T-helper 17 cell (primary cell): ENCODE results near the gene SLC2A5. TPM values are rescaled to one million over a fixed set of nuclear protein-coding genes. Genes with fewer than 3 reads are reported as not detected.
"Not testable (repeated sequence)": the region's sequence is repeated elsewhere in the genome, so short reads cannot be mapped to it uniquely, and the experiment has no call there.

Experiments used
- ATAC-seq: fragments of 150-1000 bp; cut with Tn5 transposase; 2 replicates; pipeline ENCODE4 v1.10.0; 2021; ENCODE audit warnings: mild to moderate bottlenecking, moderate library complexity
- DNase-seq, 3 donors: peaks; one replicate each; pipeline versions ENCODE4 v3.0.0 to v3.0.0-alpha.2; 2020 to 2021
- H3K9me3 ChIP-seq: one replicate; pipeline ENCODE4 v1.7.0; 2013; ENCODE audit warnings: low read length, mild to moderate bottlenecking; ENCODE audit not compliant: control insufficient read depth, poor library complexity, severe bottlenecking
- H3K27ac Mint-ChIP-seq: one replicate; pipeline ENCODE4 v1.8.0; 2022; ENCODE audit warnings: mild to moderate bottlenecking, moderate library complexity, mixed read lengths
- H3K27me3 Mint-ChIP-seq: one replicate; pipeline ENCODE4 v1.8.0; 2022; ENCODE audit warnings: mixed read lengths
- H3K36me3 Mint-ChIP-seq: one replicate; pipeline ENCODE4 v1.8.0; 2022; ENCODE audit warnings: low read depth, mixed read lengths
- H3K4me1 Mint-ChIP-seq: one replicate; pipeline ENCODE4 v1.8.0; 2022; ENCODE audit warnings: mild to moderate bottlenecking, mixed read lengths
- H3K4me3 Mint-ChIP-seq: one replicate; pipeline ENCODE4 v1.8.0; 2022; ENCODE audit warnings: mild to moderate bottlenecking, moderate library complexity, mixed read lengths
- total RNA-seq, 4 donors: library from RNA in 2 of 4; stranded (reverse) in 2 of 4; gene quantifications; one replicate each; pipeline ENCODE4 v1.2.3 and lab custom pipeline; 2022 to 2026

SLC2A5 gene
- total RNA-seq, 2 donors from 2014 or later, result 0.85 TPM; not detected in 1

DNA sequence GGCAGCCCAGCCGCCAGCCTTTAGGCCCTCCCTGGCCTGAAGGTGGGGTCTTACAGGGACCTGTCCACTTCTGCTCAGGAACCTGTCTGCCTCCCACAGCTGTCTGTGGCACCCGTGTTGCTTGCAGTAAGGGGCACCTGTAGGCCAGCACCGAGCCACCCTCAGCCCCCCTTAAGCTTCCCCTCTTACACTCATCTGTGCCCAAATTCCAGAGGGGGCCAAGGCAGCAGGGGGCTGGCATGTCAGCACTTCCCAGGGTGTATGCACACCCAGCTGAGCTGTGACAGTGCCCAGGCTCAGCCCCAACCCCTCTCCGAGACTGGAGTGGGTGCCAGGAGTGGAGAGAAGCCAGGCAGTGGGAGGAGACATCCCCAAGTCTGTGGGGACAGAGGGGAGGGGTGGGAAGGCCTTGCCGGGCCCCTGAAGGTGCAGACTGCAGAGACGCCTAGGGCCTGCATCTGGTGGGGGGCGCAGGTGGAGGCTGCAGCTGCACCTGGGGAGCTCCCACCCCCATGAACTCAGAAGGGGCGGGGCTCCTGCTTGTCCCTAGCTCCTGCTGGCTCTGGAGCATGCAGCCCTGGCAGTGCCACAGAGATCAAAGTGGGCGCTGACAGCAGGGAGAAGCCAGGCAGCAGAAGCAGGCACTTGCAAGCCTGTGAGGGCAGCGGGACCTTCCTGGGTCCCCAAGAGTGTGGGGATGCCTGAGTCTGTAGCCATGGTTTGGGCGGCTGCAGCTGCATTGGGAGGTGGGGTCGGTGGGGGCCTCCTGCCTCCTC lies 37.8 kb downstream of the SLC2A5 start:
- H3K36me3 Mint-ChIP-seq, result peaks cover 4% of the 10 kb centered on the region

DNA sequence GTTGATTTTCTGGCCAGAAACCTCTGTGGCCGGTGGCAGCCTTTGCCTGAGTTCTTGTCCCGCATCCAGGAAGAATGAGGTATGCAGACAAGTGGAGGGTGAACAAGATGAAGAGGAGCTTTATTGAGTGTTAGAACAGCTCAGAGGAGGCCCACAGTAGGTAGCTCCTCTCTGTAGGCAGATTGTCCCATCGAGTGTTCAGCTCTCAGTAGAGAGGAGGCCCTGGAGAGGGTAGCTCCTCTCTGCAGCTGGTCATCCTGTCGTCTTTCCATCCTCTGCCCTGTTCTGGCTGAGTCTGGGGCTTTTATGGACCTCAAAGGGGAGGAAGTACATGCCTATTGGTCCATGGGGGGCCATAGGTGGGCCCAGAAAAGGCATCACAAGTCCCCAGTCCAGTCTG lies 38.4 kb downstream of the SLC2A5 start:
- H3K9me3 ChIP-seq, H3K27me3 Mint-ChIP-seq, H3K4me1 Mint-ChIP-seq, H3K27ac Mint-ChIP-seq, H3K36me3 Mint-ChIP-seq, ATAC-seq, DNase-seq, H3K4me3 Mint-ChIP-seq: not testable (repeated sequence)

More for the DNA sequence above, 37.8 kb downstream of the SLC2A5 start:
- ATAC-seq (no peak), DNase-seq (no peak)
- H3K9me3 ChIP-seq, result no peaks in the 10 kb centered on the region
- no peak overlapping the region for H3K4me3 Mint-ChIP-seq
- peaks cover 7% of the 10 kb centered on the region for H3K27me3 Mint-ChIP-seq
- no peak overlapping the region for H3K27ac Mint-ChIP-seq
- no peaks in the 10 kb centered on the region for H3K4me1 Mint-ChIP-seq

DNA sequence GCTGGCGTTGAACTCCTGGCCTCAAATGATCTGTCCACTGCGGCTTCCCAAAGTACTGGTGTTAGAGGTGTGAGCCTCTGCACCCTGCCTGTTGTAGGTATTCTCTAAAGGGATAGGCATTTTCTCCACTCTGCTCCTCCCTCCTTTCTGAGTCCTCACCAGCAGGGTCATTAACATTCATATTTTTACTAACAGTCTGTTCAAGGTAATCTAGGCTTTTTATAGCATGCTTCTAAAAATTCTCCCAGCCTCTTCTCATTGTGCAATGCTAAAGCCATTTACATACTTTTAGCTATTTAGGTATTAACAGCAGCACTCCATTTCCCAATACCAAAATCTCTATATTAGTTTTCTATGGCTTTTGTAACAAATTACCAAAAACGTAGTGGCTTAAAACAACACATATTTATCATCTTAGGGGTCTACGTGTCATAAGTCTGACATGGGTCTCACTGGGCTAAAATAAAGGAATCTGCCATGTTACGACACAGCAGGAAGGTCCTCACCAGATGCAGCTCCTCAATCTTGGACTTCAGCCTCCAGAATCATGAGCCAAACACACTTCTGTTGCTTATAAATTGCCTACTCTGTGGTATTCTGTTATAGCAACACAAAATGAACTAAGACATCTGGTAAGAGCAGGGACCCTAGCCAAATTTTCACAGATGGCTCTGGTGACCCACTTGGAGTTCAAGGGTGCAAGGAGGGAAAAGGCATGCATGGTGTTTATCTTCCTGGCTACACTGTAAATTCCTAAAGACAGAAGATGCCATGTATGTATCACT lies 40.3 kb downstream of the SLC2A5 start:
- H3K36me3 Mint-ChIP-seq, result peaks cover 4% of the 10 kb centered on the region

DNA sequence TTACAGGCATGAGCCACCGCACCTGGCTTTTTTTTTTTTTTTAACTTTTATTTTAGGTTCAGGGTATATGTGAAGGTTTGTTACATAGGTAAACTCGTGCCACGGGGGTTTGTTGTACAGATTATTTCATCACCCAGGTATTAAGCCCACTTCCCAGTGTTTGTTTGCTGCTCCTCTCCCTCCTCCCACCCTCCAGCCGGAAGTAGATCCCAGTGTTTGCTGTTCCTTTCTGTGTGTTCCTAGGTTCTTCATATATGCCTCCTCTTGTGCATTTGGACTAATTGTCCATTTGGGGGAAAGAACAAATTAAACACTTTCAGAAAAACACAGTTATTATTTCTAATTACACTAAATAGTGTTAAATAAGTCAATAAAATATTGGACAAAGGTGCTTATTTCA lies 42.1 kb downstream of the SLC2A5 start:
- Mint-ChIP-seq H3K27ac (no peak overlapping the region), H3K4me3 (no peak overlapping the region), H3K4me1 (no peaks in the 10 kb centered on the region), H3K36me3 (peaks cover 4% of the 10 kb centered on the region), H3K27me3 (peaks cover 7% of the 10 kb centered on the region)
- no peaks in the 10 kb centered on the region for H3K9me3 ChIP-seq
- ATAC-seq (no peak), DNase-seq (no peak)

More for the DNA sequence above, 40.3 kb downstream of the SLC2A5 start:
- Mint-ChIP-seq H3K4me3 (no peak overlapping the region), H3K27me3 (peaks cover 7% of the 10 kb centered on the region), H3K4me1 (no peaks in the 10 kb centered on the region), H3K27ac (no peak overlapping the region)
- H3K9me3 ChIP-seq, result no peaks in the 10 kb centered on the region
- no peak for ATAC-seq
- DNase-seq, result no peak

DNA sequence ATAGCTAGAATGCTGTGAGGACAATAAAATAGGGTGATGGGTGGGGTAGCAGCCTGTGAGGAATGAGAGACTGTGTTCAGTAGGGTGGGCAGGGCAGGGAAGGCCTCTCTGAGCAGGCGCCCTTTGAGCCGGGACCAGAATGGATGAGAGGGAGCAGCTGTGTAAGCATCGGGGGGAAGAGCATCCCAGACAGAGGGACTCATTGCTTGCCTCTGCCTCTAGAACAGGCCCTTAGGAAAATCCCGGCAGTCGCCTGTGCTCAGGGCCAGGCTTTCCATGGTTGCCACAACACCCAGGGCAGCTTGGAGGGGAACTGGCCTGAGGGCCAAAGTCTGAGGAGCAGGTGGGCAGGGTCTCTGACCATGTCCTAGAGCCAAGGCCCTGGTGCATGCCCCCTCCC lies 44.0 kb downstream of the SLC2A5 start:
- no peak overlapping the region for H3K27ac Mint-ChIP-seq
- no peaks in the 10 kb centered on the region for H3K9me3 ChIP-seq
- H3K27me3 Mint-ChIP-seq, result peaks cover 11% of the 10 kb centered on the region
- DNase-seq (no peak), ATAC-seq (no peak)
- no peak overlapping the region for H3K4me3 Mint-ChIP-seq
- H3K36me3 Mint-ChIP-seq, result no peaks in the 10 kb centered on the region
- no peaks in the 10 kb centered on the region for H3K4me1 Mint-ChIP-seq

DNA sequence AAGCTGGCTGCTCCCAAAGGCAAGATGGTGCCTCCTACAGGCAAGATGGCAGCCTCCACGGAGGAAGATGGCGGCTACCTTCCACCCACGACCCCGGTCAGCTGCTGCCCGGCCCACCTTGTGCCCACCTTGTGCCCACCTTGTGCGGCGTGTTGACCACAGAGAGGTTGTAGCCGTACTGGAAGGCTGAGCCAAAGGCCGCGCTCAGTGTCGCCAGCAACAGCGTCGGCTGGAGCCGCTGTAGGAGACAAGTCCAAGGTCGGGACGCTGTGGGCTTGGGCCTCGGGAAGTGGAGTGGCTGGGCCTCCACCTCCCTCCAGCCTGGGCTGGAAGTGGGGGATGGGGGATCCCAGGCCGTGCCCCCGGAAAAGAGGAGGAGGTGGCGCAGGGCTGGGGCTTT lies 44.6 kb downstream of the SLC2A5 start:
- Mint-ChIP-seq H3K36me3 (no peaks in the 10 kb centered on the region), H3K27me3 (peaks cover 11% of the 10 kb centered on the region), H3K4me1 (peaks cover 2% of the 10 kb centered on the region), H3K4me3 (no peak overlapping the region), H3K27ac (no peak overlapping the region)
- no peaks in the 10 kb centered on the region for H3K9me3 ChIP-seq
- DNase-seq (no peak), ATAC-seq (no peak)

DNA sequence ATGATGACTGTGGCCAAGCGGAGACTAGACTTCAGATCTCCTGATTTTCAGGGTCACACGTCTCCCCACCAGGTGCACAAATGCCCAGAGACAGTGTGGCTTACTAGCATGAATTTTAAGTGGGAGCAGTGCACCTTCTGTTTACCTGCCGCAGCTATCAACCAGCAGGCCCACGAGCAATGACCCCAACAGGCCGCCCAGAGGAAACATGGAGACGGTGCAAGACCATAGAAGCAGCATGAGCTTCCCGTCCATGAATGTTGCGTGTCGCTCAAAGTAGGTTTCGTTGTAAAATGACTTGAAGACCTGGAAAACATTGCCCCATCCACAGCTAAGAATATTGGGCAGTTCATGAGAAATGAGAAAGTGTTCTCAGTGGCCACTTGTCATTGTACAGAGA lies 46.7 kb downstream of the SLC2A5 start:
- H3K36me3 Mint-ChIP-seq, result peaks cover 2% of the 10 kb centered on the region
- H3K27ac Mint-ChIP-seq, result no peak overlapping the region
- H3K4me3 Mint-ChIP-seq, result no peak overlapping the region
- no peak for ATAC-seq
- H3K9me3 ChIP-seq, result no peaks in the 10 kb centered on the region
- no peak for DNase-seq
- H3K27me3 Mint-ChIP-seq, result peaks cover 13% of the 10 kb centered on the region
- H3K4me1 Mint-ChIP-seq, result peaks cover 7% of the 10 kb centered on the region

DNA sequence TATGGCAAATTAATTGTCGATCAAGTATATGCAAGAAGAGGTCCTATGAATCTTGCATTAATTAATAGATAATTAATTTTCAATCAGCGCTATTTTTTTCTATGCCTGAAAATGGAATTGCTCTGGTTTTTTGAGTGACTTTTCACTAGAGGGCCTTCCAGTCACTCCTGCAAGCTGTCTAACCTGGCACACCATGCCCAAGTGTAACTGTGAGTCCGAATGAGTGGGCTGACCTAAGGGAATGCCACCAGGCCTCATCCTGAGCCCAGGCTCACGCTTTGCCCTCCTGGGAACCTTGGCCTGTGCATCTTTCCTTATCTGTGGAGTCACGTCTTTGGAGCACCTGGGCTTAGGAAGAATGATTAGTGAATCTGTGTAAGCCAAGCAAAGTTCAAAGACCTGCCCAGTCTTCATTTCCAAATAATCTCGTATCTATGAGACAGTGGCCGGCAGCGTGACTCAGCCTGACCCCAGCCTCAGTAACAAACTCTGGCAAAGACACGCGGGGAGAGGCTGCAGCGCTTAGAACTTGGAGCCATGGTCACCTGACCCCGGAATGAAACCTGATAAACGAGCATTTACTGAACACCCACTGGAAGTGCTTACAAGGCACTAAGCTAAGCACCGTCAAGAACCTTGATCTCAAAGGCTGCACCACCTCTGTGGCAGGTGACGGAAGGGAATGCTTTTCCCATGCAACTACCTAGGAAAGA lies 47.3 kb downstream of the SLC2A5 start:
- not testable (repeated sequence) for H3K4me1 Mint-ChIP-seq, H3K36me3 Mint-ChIP-seq, H3K27ac Mint-ChIP-seq, ATAC-seq, H3K9me3 ChIP-seq, DNase-seq, H3K4me3 Mint-ChIP-seq
- H3K27me3 Mint-ChIP-seq, result peaks cover 17% of the 10 kb centered on the region

DNA sequence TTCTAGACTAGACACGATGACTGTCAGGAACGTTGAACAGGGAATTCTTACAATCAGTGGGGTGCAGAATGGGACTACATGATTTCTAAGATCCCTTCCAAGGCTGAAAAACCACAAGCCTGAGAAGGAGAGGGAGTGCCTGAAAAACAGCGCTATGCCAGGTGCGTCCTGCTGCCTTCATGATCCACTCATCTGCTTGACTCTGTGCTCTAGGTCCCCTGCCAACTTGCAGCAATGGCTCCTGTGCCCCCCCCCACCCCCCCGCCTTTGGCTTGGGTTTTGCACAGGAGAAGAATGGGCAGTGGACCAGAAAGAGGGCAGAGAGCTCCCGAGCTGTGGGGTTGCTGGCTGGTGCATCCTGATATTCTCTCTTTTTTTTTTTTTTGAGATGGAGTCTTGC lies 49.1 kb downstream of the SLC2A5 start:
- no peak for DNase-seq
- ATAC-seq, result no peak
- H3K36me3 Mint-ChIP-seq, result peaks cover 3% of the 10 kb centered on the region
- peaks cover 17% of the 10 kb centered on the region for H3K27me3 Mint-ChIP-seq
- H3K4me3 Mint-ChIP-seq, result no peak overlapping the region
- peaks cover 8% of the 10 kb centered on the region for H3K4me1 Mint-ChIP-seq
- no peak overlapping the region for H3K27ac Mint-ChIP-seq
- H3K9me3 ChIP-seq, result no peaks in the 10 kb centered on the region

DNA sequence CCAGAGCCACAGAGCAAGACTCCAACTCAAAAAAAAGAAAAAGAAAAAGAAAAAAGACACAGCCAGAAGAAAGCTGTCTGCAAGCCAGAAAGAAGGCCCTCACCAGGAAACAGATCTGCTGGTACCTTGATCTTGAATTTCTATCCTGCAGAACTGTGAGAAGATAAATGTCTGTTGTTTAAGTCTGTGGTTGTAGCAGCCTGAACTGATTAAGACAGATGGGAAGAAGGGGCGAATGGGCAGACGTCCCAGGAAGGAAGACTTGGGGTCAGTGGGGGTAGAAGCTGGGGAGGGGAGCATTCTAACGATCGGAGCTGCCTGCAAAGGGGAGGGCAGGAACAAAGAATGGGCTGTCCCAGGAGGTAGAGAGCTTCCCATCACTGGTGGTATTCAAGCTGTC lies 49.5 kb downstream of the SLC2A5 start:
- H3K27ac Mint-ChIP-seq, result no peak overlapping the region
- no peak for ATAC-seq

DNA sequence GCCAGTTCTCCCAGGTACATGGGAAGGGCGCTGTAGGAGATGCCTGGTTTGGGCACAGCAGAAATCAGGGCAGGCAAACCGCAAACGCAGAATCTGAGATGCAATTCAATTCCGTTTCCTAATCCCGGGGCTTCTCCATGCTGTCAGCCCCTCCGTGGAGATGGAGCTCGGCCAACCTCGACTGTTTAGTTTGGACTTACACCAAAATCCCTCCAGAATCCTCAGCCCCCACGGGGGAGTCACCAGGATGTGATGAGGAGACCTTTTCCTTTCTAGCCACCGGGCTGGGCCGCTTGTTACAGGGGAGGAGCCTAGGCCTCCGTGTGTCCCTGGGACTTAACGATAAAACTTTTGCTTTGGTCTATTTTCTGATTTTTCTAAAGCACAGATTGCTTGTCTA lies 51.1 kb downstream of the SLC2A5 start:
- H3K4me1 Mint-ChIP-seq, result peaks cover 12% of the 10 kb centered on the region
- H3K27ac Mint-ChIP-seq, result no peak overlapping the region
- H3K36me3 Mint-ChIP-seq, result peaks cover 3% of the 10 kb centered on the region
- no peaks in the 10 kb centered on the region for H3K9me3 ChIP-seq
- peaks cover 25% of the 10 kb centered on the region for H3K27me3 Mint-ChIP-seq
- DNase-seq (no peak), ATAC-seq (no peak)
- H3K4me3 Mint-ChIP-seq, result no peak overlapping the region

More for the DNA sequence above, 49.5 kb downstream of the SLC2A5 start:
- DNase-seq, result no peak
- Mint-ChIP-seq H3K27me3 (peaks cover 17% of the 10 kb centered on the region), H3K4me1 (peaks cover 10% of the 10 kb centered on the region), H3K4me3 (no peak overlapping the region), H3K36me3 (peaks cover 3% of the 10 kb centered on the region)
- no peaks in the 10 kb centered on the region for H3K9me3 ChIP-seq

DNA sequence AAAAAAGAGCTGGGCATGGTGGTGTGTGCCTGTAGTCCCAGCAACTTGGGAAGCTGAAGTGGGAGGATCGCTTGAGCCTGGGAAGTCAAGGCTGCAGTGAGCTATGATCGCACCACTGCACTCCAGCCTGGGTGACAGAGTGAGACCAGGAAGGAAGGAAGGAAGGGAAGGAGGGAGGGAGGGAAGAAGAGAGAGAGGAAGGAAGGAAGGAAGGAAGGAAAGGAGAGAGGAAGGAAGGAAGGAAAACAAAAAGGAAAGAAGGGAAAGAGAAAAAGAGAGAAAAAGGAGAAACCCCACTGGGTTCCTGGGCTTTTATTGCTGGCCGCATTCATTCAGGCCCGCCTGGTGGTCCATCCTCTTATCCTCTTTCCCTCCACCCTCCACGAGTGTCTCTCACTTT lies 53.0 kb downstream of the SLC2A5 start:
- no peaks in the 10 kb centered on the region for H3K9me3 ChIP-seq
- DNase-seq (no peak), ATAC-seq (no peak)
- Mint-ChIP-seq H3K27ac (no peak overlapping the region), H3K4me1 (peaks cover 12% of the 10 kb centered on the region), H3K27me3 (peaks cover 28% of the 10 kb centered on the region), H3K4me3 (no peak overlapping the region), H3K36me3 (peaks cover 3% of the 10 kb centered on the region)
